Neural progenitor cell (in vitro differentiated cells): Measurements from ENCODE around the gene MCMBP. TPM values are rescaled to one million over a fixed set of nuclear protein-coding genes. Genes with fewer than 3 reads are reported as not detected.
"Not testable (repeated sequence)": the region's sequence is repeated elsewhere in the genome, so short reads cannot be mapped to it uniquely, and the experiment has no call there.

ENCODE experiments used
- DNase-seq: peaks from one replicate; pipeline ENCODE4 v3.0.0-alpha.2; 2016; ENCODE audit warnings: low spot score
- H2AFZ ChIP-seq: fragments of 200-600 bp; sonication (generic); replicated peaks from 2 replicates; pipeline ENCODE4 v1.6.1; 2016; ENCODE audit warnings: antibody characterized with exemption
- H3F3A ChIP-seq: fragments of 200-600 bp; sonication (generic); 2 replicates; pipeline ENCODE4 v1.6.1; 2016; ENCODE audit warnings: antibody characterized with exemption, low read depth
- H3K27ac ChIP-seq: fragments of 200-600 bp; sonication (generic); 2 replicates; pipeline ENCODE4 v1.5.1; 2016; ENCODE audit warnings: mild to moderate bottlenecking
- H3K27me3 ChIP-seq: fragments of 200-600 bp; sonication (generic); 2 replicates; pipeline ENCODE4 v1.6.1; 2016; ENCODE audit warnings: mild to moderate bottlenecking, moderate library complexity
- H3K36me3 ChIP-seq: fragments of 200-600 bp; sonication (generic); 2 replicates; pipeline ENCODE4 v1.5.1; 2016
- H3K4me1 ChIP-seq: fragments of 200-600 bp; sonication (generic); 2 replicates; pipeline ENCODE4 v1.6.1; 2016; ENCODE audit warnings: mixed run types
- H3K4me2 ChIP-seq: fragments of 200-600 bp; sonication (generic); 2 replicates; pipeline ENCODE4 v1.6.1; 2016
- H3K4me3 ChIP-seq: fragments of 200-600 bp; sonication (generic); 2 replicates; pipeline ENCODE4 v1.5.1; 2016
- H3K79me2 ChIP-seq: fragments of 200-600 bp; sonication (generic); 2 replicates; pipeline ENCODE4 v1.6.1; 2016; ENCODE audit warnings: low read depth
- H3K9ac ChIP-seq: fragments of 200-600 bp; sonication (generic); 2 replicates; pipeline ENCODE4 v1.6.1; 2016
- H3K9me3 ChIP-seq: fragments of 200-600 bp; sonication (generic); 2 replicates; pipeline ENCODE4 v1.5.1; 2016; ENCODE audit warnings: low read depth
- H4K20me1 ChIP-seq: fragments of 200-600 bp; sonication (generic); 2 replicates; pipeline ENCODE4 v1.6.1; 2016; ENCODE audit warnings: low read depth
- H3K27ac Mint-ChIP-seq: 3 replicates; pipeline ENCODE4 v1.8.0; 2021; ENCODE audit warnings: mixed read lengths
- H3K27me3 Mint-ChIP-seq: 2 replicates; pipeline ENCODE4 v1.8.0; 2022; ENCODE audit warnings: low read depth, mild to moderate bottlenecking, inconsistent platforms, moderate library complexity, mixed read lengths; ENCODE audit not compliant: insufficient read depth
- H3K36me3 Mint-ChIP-seq: 3 replicates; pipeline ENCODE4 v1.8.0; 2021; ENCODE audit warnings: mixed read lengths
- H3K4me1 Mint-ChIP-seq: 3 replicates; pipeline ENCODE4 v1.8.0; 2021; ENCODE audit warnings: mixed read lengths
- H3K4me3 Mint-ChIP-seq: 3 replicates; pipeline ENCODE4 v1.8.0; 2021; ENCODE audit warnings: mild to moderate bottlenecking, moderate library complexity, mixed read lengths
- H3K9me3 Mint-ChIP-seq: 3 replicates; pipeline ENCODE4 v1.8.0; 2020; ENCODE audit warnings: mixed read lengths
- CTCF ChIP-seq: fragments of 200-600 bp; sonication (generic); IDR thresholded peaks from 2 replicates; pipeline ENCODE4 v1.5.1; 2017; ENCODE audit warnings: antibody characterized with exemption, mild to moderate bottlenecking
- EZH2 ChIP-seq: fragments of 200-600 bp; sonication (generic); IDR thresholded peaks from 2 replicates; pipeline ENCODE4 v1.6.1; 2017; ENCODE audit warnings: antibody characterized with exemption, mild to moderate bottlenecking, moderate library complexity
- EZH2phosphoT487 ChIP-seq: fragments of 200-600 bp; sonication (generic); IDR thresholded peaks from 2 replicates; pipeline ENCODE4 v1.6.1; 2017; ENCODE audit warnings: antibody characterized with exemption
- total RNA-seq: library from RNA; depleted of rRNA; stranded (reverse); fragments of >200 nt; gene quantifications from 2 replicates; pipeline ENCODE4 v1.2.3, GENCODE V29; 2015; ENCODE audit warnings: low replicate concordance

Gene MCMBP
- total RNA-seq, 1 donor from 2014 or later: 86.3 TPM

DNA sequence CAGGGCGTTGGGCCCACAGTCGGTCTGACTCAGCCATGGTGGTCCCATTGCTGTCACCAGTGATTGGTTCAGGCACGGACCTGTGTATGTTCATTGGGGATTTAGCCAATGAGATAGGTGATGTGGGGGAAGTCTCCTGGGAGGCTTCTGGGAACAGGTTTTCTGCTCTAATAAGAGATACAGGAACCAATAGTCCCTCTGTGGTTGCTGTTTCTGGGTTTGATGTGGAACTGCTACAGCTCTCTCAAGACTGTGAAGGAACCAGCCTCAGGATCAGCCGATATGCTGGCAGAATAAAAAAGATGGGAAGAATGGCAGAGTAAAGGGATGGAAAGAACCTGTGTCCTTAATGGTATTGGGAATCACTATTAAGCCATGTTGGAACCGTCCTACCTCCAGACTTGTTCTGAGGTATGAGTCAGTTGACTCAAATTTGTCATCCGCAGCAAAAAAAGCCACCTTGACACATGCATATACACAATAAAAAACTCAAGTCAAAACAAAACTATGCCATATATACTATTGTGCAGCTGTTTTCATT, 70.6 kb downstream of the MCMBP start:
- Mint-ChIP-seq H3K4me3 (no peak overlapping the region), H3K27ac (no peak overlapping the region), H3K9me3 (no peaks in the 10 kb centered on the region)

GRCh38 chr10:119801176-119801575, 71.5 kb downstream of the MCMBP start:
- Mint-ChIP-seq H3K27me3 (no peaks in the 10 kb centered on the region), H3K9me3 (no peaks in the 10 kb centered on the region), H3K36me3 (peaks cover 20% of the 10 kb centered on the region), H3K27ac (no peak overlapping the region), H3K4me1 (peaks cover 7% of the 10 kb centered on the region), H3K4me3 (no peak overlapping the region)
- Histone ChIP-seq H3K4me1 (no peaks in the 10 kb centered on the region), H3F3A (no peaks in the 10 kb centered on the region), H3K9ac (no peak overlapping the region), H3K27me3 (no peaks in the 10 kb centered on the region), H2AFZ (no peak overlapping the region), H3K9me3 (no peaks in the 10 kb centered on the region), H3K79me2 (no peaks in the 10 kb centered on the region), H3K36me3 (peaks cover 5% of the 10 kb centered on the region), H3K4me3 (no peak overlapping the region), H3K27ac (no peak overlapping the region), H3K4me2 (no peak overlapping the region), H4K20me1 (no peaks in the 10 kb centered on the region)
- DNase-seq: no peak
- TF ChIP-seq EZH2 (no peak), CTCF (no peak), EZH2phosphoT487 (no peak)

More for the DNA sequence above, 70.6 kb downstream of the MCMBP start:
- Histone ChIP-seq H3K9me3 (no peaks in the 10 kb centered on the region), H3K4me3 (no peak overlapping the region), H3K4me1 (no peaks in the 10 kb centered on the region), H3K79me2 (no peaks in the 10 kb centered on the region), H2AFZ (no peak overlapping the region), H3K9ac (no peak overlapping the region), H3K4me2 (no peak overlapping the region), H3F3A (no peaks in the 10 kb centered on the region), H4K20me1 (no peaks in the 10 kb centered on the region), H3K27me3 (no peaks in the 10 kb centered on the region), H3K27ac (no peak overlapping the region), H3K36me3 (peaks cover 5% of the 10 kb centered on the region)
- Mint-ChIP-seq H3K36me3 (peaks cover 12% of the 10 kb centered on the region), H3K4me1 (peaks cover 7% of the 10 kb centered on the region), H3K27me3 (no peaks in the 10 kb centered on the region)
- TF ChIP-seq EZH2 (no peak), EZH2phosphoT487 (no peak), CTCF (no peak)
- no peak for DNase-seq

- H3K9me3 Mint-ChIP-seq: peaks cover 3% of the 10 kb centered on the region
- peaks cover 21% of the 10 kb centered on the region for H3K36me3 Mint-ChIP-seq
- H3K27ac ChIP-seq: no peak overlapping the region
- peaks cover 8% of the 10 kb centered on the region for H3K4me1 Mint-ChIP-seq
- H3K36me3 ChIP-seq: peaks cover 5% of the 10 kb centered on the region
- no peaks in the 10 kb centered on the region for H3K9me3 ChIP-seq
- no peaks in the 10 kb centered on the region for H3K79me2 ChIP-seq
- no peaks in the 10 kb centered on the region for H3K27me3 ChIP-seq
- peaks cover 4% of the 10 kb centered on the region for H3F3A ChIP-seq
- no peaks in the 10 kb centered on the region for H3K4me1 ChIP-seq
- H3K9ac ChIP-seq: no peak overlapping the region
- H3K27ac Mint-ChIP-seq: no peak overlapping the region
- no peak overlapping the region for H3K4me2 ChIP-seq
- H2AFZ ChIP-seq: no peak overlapping the region
- H3K27me3 Mint-ChIP-seq: no peaks in the 10 kb centered on the region
- H3K4me3 ChIP-seq: no peak overlapping the region
- DNase-seq: no peak
- H4K20me1 ChIP-seq: no peaks in the 10 kb centered on the region
- no peak overlapping the region for H3K4me3 Mint-ChIP-seq
- TF ChIP-seq EZH2phosphoT487 (no peak), EZH2 (no peak), CTCF (no peak)
Observed at GRCh38 chr10:119796039-119796438, 76.6 kb downstream of the MCMBP start.

DNA sequence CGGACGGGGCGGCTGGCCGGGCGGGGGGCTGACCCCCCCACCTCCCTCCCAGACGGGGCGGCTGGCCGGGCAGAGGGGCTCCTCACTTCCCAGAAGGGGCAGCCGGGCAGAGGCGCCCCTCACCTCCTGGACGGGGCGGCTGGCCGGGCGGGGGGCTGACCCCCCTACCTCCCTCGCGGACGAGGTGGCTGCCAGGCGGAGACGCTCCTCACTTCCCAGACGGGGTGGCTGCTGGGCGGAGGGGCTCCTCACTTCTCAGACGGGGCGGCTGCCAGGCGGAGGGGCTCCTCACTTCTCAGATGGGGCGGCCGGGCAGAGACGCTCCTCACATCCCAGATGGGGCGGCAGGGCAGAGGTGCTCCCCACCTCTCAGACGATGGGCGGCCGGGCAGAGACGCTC, 77.5 kb downstream of the MCMBP start:
- not testable (repeated sequence) for H3K27ac Mint-ChIP-seq, H3K9me3 ChIP-seq, H3K27ac ChIP-seq, H3K27me3 ChIP-seq, H3K27me3 Mint-ChIP-seq, H3K9ac ChIP-seq, H3K4me3 ChIP-seq, H3K9me3 Mint-ChIP-seq, H4K20me1 ChIP-seq, H3K79me2 ChIP-seq, H3K36me3 ChIP-seq, H3F3A ChIP-seq, H2AFZ ChIP-seq, H3K4me1 ChIP-seq, H3K4me3 Mint-ChIP-seq, H3K4me2 ChIP-seq, DNase-seq
- Mint-ChIP-seq H3K4me1 (peaks cover 14% of the 10 kb centered on the region), H3K36me3 (peaks cover 21% of the 10 kb centered on the region)
